HG03135 (cell line): Measurements from ENCODE around the gene VAV1.
"Not testable (repeated sequence)": the region's sequence is repeated elsewhere in the genome, so short reads cannot be mapped to it uniquely, and the experiment has no call there.

Experiments
- ATAC-seq: cut with Tn5 transposase; IDR thresholded peaks from one replicate; pipeline ENCODE4 v1.9.1; 2021; ENCODE audit warnings: mild to moderate bottlenecking, moderate library complexity; ENCODE audit not compliant: unreplicated experiment

VAV1 gene

GRCh38 chr19:6838062-6838655 lies 65.7 kb downstream of the VAV1 start:
- no peak for ATAC-seq

- no peak for ATAC-seq
These were observed 70.5 kb downstream of the VAV1 start for GRCh38 chr19:6842871-6843607.

GRCh38 chr19:6847828-6848200 lies 75.3 kb downstream of the VAV1 start:
- ATAC-seq, result no peak

GRCh38 chr19:6848986-6849385 lies 76.5 kb downstream of the VAV1 start:
- no peak for ATAC-seq

- no peak for ATAC-seq
These were observed 77.4 kb downstream of the VAV1 start for GRCh38 chr19:6849876-6850275.

GRCh38 chr19:6851359-6851758 lies 78.9 kb downstream of the VAV1 start:
- ATAC-seq, result no peak

- ATAC-seq, result no peak
These were observed 79.5 kb downstream of the VAV1 start for GRCh38 chr19:6852001-6852400.

- no peak for ATAC-seq
These were observed 81.4 kb downstream of the VAV1 start for GRCh38 chr19:6853868-6854267.

- no peak for ATAC-seq
These were observed 82.2 kb downstream of the VAV1 start for GRCh38 chr19:6854758-6855157.

- no peak for ATAC-seq
These were observed 84.4 kb downstream of the VAV1 start for GRCh38 chr19:6856749-6857372.

- ATAC-seq, result no peak
These were observed 89.3 kb downstream of the VAV1 start for GRCh38 chr19:6861683-6862286.

- peak; percentile 70 for ATAC-seq
These were observed 90.2 kb downstream of the VAV1 start for GRCh38 chr19:6862673-6863078.

- no peak for ATAC-seq
These were observed 91.9 kb downstream of the VAV1 start for GRCh38 chr19:6864325-6864940.

- ATAC-seq, result no peak
These were observed 93.3 kb downstream of the VAV1 start for GRCh38 chr19:6865849-6866248.

- no peak for ATAC-seq
These were observed 94.2 kb downstream of the VAV1 start for GRCh38 chr19:6866741-6867151.

GRCh38 chr19:6868351-6868750 lies 95.8 kb downstream of the VAV1 start:
- ATAC-seq, result no peak

GRCh38 chr19:6869151-6869882 lies 96.8 kb downstream of the VAV1 start:
- not testable (repeated sequence) for ATAC-seq

- no peak for ATAC-seq
These were observed 101.4 kb downstream of the VAV1 start for GRCh38 chr19:6873708-6874431.

- no peak for ATAC-seq
These were observed 102.7 kb downstream of the VAV1 start for GRCh38 chr19:6875218-6875617.

GRCh38 chr19:6876748-6877147 lies 104.2 kb downstream of the VAV1 start:
- ATAC-seq, result no peak
